HG03039 (cell line): ENCODE results near the gene MATN1.

Experiments used
- ATAC-seq: cut with Tn5 transposase; IDR thresholded peaks from one replicate; pipeline ENCODE4 v1.9.1; 2021; ENCODE audit warnings: mild to moderate bottlenecking, moderate library complexity; ENCODE audit not compliant: unreplicated experiment

MATN1 gene

DNA sequence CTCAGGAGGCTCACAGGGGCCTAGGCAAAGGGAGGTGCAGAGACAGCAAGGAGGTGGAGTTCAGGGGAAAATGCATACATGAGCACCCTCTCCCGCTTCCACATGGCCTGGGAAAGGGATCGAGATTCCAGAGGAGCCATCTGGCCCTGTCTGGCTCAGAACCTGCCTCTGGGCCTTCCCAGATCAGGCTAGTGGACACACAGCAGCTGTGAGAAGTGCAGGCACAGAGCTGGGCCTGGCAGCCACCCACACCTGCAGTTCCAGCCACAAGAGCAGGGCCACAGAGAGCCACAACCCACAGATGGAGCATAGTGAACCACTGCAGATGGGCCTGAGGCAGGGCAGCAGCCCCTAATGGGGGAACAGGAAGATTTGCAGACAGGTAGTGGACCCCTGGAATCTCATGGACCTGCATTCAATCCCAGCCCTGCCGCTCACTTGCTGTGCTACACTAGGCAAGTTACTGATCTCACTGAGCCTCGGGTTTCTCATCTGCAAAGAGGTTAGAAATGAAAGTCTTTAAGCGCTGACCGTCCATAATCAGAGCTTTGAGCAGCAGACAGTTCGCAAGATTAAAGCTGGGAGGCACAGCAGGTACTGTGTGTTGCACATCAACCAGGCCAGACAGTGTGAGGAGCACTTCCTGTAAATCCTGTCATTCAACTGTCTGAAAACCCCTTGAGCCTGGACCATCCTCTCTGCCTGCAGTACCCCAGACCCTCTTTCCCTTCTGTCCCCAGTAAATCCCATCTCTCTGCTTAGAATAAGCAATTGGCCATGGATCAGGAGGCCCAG is 58.0 kb downstream of the MATN1 start:
- ATAC-seq: no peak

DNA sequence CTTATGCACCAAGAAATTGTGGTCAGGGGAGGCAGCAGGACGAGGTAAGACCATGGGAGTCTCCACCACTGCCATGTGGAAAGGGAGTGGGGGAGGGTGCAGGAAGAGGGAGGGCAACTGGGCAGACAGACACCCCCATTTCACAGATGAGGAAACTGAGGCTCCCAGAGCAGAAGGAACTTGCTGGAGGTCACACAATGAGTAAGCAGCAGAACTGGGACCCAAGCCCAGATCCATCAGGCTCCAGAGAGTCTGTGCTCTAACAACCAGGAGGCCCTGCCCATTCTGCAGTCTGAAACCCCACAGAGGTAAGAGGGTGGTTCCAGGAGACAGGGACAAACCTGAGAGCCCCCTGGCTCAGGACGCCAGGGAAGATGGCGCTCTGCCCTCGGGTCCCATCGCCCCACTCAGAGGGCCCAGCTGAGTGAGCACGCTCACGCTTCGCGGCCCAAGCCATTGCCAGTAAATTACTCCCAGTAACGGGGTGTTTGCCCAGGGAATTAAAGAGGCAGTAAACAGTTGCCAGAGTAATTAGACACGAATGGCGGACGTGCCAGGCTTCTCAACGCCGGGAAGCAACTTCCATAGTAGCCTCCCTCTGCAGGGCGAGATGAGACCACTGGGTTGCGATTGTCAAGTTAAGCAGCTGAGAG is 59.2 kb downstream of the MATN1 start:
- ATAC-seq: no peak

DNA sequence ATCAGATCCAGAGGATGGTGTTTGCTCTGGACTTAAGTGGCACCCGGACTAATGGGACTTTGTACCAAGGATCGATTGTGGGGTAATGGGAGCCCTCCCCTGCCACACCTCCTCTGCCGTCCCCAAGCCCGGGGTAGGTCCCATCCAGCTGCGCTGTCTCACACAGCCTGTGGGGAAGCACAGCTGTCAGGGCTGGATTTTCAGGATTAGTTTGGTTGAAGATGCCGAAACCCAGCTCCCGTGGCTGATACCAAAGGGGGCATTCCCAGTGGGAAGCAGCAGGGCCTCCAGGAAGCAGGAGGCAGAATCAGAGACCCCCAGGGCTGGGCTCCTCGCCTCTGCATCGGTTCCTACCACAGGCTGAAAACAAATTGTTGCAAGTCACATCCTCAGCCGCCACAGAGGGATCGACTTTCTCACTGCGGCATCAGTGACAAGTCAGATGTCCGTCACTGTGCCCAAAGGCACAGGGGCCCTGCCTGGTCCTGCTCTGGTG is 59.7 kb downstream of the MATN1 start:
- ATAC-seq: no peak

DNA sequence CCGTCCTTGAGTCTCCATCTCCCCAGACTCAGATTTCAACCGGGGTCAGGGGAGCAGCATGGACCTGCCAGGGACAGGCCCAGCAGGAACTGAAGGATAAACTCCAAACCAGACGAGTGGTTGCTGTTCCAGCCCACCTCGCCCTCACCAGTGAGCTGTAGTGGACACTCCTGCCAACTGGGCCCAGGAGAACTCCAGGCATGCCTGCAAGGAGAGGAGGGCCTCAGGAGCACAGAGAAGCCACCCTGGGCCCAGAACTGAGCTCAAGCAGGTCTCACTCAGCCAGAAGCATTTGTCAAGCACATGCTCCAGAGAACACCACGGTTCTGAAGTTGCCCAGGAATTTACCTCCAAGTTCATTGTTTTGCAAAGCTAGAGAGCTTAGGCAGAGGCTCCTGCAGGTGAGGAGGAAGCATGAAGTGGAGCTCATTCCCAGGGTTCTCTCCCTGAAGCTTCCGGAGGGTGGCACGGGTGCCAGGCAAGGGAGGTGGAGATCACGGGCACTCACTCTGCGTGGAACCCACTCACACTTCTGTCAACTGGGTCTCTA is 61.0 kb downstream of the MATN1 start:
- ATAC-seq: no peak

DNA sequence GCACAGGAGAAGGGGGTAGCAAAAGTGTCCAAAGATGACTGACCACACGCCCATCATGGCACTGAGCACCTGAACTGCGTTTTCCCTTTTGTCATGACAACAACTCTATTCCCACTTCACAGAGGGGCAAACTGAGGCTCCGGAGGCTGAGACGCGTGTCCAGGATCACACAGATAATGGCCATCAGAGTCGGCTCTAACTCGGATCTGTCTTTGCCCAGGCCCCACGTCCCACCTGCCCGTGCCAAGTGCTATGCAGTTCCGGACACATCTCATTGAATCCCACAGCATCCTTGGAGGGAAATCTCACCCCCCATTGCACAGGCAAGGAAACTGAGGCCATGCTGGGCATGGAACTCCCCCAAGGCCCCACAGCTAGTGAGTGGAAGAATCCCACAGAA is 62.1 kb downstream of the MATN1 start:
- ATAC-seq: no peak
